Testis (tissue), 2 donors: ENCODE data around the gene GRHL3.

Source experiments
- CTCF ChIP-seq, 3 experiments: fragments of 450-650 bp in 2 of 3; fragments of 200-600 bp in 1 of 3; sonication (generic) in 1 of 3; IDR thresholded peaks; one replicate each; pipeline ENCODE4 v1.5.1; 2016 to 2019; ENCODE audit warnings: antibody characterized with exemption in 3 of 3, mild to moderate bottlenecking in 2 of 3, moderate library complexity in 1 of 3
- POLR2A ChIP-seq: fragments of 450-650 bp; IDR thresholded peaks from one replicate; pipeline ENCODE4 v1.6.1; 2017; ENCODE audit warnings: antibody characterized with exemption, mild to moderate bottlenecking, moderate library complexity

- no peak for TF ChIP-seq CTCF (IDR thresholded peaks at IDR 0.05)
- no peak for TF ChIP-seq POLR2A
These were observed 43.9 kb downstream of the GRHL3 start for GRCh38 chr1:24362982-24363614.
